GM18526 (cell line): ENCODE data around the gene TTLL5.

Source experiments
- POLR2A ChIP-seq: IDR thresholded peaks from 3 replicates; pipeline ENCODE4 v1.6.1; 2011; ENCODE audit not compliant: insufficient read length; ENCODE audit errors: extremely low read depth

TTLL5 gene

DNA sequence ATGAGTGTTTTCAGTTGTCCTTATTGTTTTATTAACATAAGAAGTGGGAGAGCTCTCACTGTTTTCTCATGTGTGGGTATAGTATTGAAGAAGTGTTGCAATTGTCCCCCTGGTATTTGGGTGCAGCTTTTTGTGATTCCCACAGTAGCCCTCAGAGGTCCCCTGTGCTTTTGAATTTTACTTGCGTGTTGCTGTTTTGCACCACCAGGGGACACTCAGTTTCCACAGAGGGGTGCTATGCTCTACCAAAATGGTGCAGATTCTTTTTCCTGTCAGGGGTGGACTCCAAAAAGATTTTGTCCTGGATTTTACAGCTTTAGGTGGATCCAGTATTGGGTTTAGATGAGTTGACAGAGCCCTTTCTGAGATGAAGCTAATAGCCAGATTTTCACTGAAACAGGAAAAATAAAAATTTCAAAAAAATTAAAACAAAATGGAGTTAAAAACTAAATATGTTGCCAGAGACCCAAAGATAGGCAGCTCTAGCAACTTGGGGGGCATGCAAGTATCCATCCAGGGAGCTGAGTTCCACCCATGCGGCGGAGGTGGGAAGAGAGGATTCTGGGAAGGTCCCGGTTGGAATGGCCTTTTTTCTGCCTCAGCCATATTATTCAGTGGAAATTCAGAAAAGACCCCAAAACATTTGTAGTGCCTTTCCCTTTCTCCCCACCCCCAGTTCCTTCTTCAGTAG lies 50.2 kb downstream of the TTLL5 start:
- TF ChIP-seq POLR2A, result no peak

DNA sequence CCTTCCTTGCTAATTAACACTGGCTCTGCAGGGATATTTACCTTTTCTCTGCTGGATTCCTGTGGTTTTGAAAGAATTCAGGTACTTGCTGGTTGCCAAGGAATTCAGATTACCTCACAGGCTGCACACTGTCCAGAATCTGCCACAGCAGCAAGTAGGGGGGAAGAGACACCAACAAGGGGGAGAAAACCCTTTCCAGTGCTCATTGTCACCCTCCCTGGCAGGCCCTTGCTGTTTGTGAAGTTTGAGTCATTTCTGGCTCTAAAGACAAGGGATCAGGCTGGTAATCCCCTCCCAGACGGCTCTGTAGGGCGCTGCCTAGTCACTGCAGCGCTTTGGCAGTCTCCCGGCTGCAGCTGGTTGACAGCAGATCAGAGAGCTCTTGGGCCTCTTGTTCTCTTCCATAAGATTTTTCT lies 50.8 kb downstream of the TTLL5 start:
- no peak for TF ChIP-seq POLR2A

DNA sequence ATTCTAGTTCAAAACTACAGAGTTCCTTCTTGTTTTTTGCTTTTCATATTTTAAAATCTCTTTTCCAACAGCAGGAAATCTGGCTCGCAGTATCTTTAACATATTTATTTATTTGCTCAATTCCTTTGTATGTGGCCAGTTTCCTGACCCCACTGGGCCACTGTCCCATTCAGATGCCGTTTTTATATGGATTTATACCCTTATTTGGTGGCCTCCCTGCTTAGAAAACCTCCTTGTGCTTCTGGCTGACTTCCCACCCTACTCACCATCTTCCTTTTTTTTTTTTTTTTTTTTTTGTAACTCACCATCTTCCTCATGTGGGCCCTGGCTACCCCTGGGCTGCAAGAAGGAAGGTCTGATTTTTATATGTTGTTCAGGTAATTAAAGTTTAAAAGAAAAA lies 53.9 kb downstream of the TTLL5 start:
- no peak for TF ChIP-seq POLR2A

DNA sequence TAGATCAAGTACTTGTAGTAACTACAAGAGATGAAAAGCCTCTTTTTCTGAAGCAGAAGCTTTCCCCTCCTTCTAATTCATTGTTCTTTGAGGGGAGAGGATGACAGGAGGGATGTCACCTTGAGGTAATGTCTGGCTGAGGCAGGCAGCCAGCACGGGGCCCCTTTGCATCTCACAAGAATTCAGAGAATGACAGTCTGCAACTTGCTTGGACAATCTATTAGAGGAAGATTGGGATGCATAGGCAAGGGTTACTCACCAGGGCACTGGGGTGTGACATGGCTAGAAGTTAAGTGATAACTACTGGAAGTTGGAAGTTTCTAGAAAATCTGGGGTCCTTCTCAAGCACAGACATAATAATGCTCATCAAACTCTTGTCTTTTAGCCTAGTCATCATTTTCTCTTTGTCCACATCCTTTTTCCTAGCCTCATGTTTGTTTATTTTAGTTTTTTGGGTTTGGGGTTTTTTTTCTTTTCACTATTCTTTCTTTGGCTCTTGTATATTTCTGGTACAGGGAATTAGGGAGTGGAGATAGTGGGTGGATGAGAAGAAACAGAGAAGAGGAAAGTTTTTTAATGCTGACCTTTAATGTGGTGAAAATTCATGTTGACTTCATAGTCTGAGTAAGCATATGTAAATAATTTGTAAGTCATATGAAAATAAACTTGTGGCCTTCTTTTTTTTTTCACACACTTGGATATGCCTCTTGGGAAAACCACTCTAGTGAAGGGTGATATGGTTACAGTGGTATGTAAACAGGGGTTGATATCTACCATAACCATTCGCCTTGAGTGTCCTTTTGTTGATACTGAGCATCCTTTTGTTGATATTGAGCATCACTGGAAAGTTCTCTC lies 55.1 kb downstream of the TTLL5 start:
- no peak for TF ChIP-seq POLR2A

DNA sequence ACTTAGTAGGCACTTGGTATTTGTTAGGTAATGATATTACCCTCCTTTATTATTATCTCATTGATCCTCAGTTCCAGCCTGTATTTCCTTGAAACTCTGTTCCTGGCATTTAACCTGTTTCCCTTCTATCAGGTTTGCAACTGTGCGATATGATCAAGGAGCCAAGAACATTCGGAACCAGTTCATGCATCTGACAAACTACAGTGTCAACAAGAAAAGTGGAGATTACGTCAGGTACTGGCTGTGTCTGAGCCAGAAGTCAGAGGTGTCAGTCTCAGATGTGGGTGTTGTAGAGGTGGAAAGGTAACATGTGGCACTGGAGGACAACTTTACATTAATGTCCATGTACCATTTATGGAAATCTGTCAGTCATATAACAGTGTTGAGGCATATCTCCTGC lies 56.7 kb downstream of the TTLL5 start:
- no peak for TF ChIP-seq POLR2A

DNA sequence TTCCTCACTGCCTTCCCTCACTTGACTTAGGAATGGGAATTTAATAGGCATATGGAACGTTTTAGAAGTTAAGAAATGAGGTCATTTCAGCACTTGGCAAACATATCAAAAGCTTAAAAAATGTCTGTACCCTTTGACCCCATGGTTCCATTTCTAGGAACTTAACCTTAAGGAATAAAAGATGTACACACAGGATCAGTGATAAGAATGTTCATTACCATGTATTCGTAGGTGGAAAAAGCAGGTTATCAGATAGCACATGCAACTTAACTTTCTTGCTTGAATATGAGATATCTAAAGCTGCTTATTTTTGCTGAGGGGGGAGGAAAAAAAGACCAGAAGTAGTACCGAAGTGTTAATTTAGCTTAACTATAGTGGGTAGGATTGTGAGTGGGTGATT lies 57.2 kb downstream of the TTLL5 start:
- TF ChIP-seq POLR2A, result no peak

DNA sequence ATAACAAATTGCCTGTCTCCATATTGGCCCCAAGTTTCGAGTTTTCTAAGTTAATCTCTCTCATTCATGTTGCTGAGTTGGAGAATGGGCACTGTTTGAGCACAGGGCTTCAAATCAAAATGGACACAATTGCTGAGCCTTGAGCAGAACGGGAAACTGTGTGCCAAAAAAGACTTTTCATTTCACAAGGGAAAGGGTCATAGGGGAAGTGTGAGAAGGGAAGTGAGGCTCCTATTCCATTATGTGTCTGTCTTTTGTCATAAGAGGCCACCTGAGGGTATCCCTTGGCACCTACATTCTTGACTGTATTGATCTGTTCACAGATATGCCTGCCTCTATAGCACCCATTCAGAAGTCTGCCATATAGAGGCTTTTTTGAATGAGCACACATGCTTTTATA lies 59.1 kb downstream of the TTLL5 start:
- TF ChIP-seq POLR2A, result no peak

DNA sequence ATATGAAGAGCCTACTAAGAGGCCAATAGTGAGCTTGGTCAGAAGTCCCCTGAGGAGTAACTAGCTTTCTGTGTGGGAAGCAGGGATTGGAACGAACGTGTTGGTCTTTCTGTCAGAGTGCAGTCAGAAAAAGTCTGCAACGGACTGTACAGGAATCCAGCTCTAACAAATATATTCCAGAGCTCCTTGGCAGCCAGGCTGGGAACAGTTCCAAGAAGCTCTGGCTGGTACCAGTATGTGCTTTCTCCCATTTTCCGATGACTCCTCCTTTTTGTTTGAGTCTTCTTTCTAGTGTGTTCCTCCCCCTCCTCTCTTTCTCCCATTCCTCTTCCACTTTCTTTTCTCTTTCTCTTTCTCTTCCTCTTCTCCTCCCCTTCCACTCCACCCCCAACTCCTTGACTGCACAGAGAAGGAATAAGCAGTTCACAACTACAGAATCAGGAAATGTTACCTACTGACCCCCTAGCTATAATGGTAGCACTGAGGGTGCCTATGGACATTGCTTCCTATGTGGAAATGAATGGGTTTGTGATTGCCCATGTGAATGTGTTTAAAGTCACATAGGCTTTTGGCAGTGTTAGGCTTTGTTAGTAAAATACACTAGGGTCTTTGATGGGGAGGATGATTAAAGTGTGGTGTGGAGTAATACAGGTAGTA lies 59.9 kb downstream of the TTLL5 start:
- TF ChIP-seq POLR2A, result no peak

DNA sequence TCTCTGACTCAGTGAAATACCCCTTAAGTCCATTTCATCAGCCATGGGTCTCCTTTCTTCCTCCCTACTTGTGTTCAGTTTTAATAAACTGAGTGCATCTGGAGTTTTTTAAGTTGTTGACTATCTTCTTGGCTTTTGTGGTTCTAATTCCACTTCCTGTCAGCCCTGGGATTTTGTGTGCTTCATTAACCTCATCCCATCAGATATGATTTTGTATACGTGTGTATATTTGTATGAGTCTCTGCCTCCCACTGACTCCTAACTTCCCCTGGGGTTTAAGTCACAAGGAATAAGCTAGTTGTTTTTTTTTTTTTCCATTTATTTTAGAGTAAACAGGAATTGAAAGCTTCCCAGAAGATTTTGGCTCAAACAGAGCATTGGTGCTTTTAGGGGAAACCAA lies 62.7 kb downstream of the TTLL5 start:
- no peak for TF ChIP-seq POLR2A

DNA sequence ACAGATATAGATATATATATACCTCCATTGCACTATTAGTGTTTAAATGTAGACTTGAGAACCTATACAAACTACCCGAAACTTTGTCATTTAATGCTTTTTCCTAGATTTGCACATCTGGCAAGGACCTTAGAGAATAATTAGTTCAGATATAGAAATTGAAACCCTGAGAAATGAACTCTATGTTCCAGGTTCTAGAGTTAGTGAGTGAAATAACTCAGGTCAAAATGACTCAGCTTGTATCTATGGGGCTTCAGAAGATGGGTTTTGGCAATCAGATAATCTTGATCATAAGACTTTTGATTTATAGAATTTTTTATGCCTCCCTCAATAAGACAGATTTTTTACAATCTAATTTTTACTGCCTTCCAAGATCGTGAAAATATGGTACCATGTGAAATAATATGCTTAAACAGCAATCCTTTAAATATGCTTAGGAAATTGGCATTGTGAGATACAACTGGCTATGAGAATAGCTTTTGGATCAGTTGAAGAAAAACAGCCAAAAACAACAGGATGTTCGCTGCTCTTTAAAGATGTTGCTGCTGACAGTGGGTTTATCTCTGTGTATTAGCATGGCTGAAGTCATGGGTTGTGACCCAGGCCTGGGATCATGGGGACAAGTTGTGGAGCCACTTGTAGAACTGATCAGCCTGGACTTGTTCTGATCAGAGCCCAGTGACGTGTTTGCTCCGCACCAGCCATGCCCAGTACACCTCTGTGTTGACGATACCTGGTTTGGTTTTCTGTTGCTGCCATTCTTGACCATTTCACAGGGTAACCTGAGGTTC lies 63.6 kb downstream of the TTLL5 start:
- TF ChIP-seq POLR2A, result no peak

DNA sequence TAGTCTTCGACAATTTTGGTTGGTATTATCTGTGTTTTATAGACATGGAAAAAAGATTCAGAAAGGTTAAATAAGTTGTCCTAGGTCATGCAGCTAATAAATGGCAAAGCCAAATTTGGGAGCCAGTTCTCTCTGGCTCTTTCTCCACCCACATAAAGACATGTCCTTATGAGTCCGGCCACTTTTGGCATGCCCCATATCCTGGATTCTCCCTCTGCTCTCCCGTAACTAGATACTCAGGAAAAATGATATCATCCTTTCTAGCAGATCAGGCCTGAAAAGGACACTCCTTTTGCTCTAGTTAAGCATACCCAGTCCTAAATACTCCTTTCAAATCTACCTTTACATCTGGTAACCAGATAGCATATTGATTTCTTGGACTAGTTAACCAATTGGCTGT lies 64.4 kb downstream of the TTLL5 start:
- TF ChIP-seq POLR2A, result no peak

DNA sequence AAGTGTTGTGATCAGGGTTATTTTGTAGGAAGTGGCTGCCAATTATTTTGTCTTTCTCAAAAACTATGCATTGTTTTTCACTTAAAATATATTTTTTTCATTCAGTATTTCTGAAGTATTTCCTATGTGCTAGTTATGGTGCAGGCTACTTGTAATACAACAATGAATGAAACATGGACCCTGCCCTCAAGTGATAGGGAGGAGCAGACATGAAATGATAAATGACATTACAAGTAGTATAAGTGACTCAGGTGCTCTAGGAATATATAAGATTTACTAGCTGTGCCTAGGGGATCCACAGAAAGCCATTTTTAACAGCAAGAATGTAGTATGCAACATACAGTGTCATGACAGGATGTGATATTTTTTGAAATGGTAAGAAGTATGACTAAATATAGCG lies 65.3 kb downstream of the TTLL5 start:
- no peak for TF ChIP-seq POLR2A

DNA sequence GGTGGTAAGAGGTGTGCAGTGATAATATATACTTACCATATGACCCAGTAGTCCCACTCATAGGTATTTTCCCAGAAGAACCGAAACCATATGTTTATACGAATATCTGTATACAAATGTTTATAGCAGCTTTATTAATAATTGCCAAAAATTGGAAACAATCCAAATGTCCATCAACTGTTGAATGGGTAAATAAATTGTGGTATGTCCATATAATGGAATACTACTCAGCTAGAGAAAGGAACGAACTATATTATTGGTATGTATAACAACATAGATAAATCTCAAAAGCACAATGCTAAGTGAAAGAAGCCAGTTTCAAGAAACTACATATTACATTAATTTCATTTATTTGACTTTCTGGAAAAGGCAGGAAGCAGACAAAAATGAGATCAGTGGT lies 66.1 kb downstream of the TTLL5 start:
- no peak for TF ChIP-seq POLR2A

DNA sequence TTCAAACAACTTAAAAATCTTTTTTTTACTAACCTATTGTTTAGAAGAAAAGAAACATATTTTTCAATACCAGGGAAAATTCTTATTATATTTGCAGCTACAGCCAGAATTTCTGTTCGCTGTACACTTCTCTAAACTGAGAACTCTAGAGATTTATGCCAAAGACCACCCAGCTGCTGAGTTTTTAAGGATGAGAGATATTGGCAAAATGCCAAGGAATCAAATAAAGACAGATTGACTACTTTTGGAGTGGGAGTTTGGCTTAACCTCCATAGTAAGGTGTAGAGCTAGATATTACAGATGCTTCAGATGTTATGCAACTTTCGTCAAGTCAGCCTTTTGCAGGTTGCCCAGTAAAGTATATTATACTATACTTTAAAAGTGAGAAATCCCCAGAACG lies 71.8 kb downstream of the TTLL5 start:
- TF ChIP-seq POLR2A, result no peak

DNA sequence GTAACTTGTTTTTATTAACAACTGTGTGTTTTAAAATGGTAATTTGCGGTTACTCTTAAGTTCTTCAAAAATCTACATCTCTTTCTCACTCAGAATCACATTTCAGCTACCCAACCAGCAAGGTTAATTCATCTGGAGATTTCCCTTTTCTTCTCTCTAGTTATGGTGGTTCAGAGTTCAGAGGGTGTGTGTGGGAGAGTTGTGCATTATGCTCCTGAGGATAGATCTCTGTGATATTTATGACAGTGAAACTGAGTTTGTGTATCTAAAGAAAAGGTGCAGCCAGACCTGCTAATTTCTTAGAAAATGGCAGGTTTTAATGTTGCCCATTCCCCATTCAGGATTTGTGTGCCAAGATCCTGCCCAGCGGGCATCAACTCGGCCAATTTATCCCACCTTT lies 73.8 kb downstream of the TTLL5 start:
- TF ChIP-seq POLR2A, result no peak
